Gastrocnemius medialis (tissue), 4 donors: ENCODE data around the gene BRCA2. TPM values are rescaled to one million over a fixed set of nuclear protein-coding genes. Genes with fewer than 3 reads are reported as not detected.

Experiments used
- ATAC-seq, 2 donors: fragments of 150-250 bp; one replicate each; pipeline ENCODE4 v1.9.1; 2016
- DNase-seq, 2 donors: peaks; one replicate each; pipeline ENCODE4 v3.0.0-alpha.2; 2019
- H3K27ac ChIP-seq, 4 donors: fragments of 200-600 bp; sonication (generic); 1 replicate in 1 of 4; 2 replicates in 3 of 4; pipeline ENCODE4 v1.5.1; 2016 to 2018; ENCODE audit warnings: mild to moderate bottlenecking in 2 of 4, moderate library complexity in 1 of 4
- H3K27me3 ChIP-seq, 3 donors: fragments of 200-600 bp; sonication (generic) in 2 of 3; 1 replicate in 1 of 3; 2 replicates in 2 of 3; pipeline versions ENCODE4 v1.5.1 to v1.6.0; 2016 to 2019; ENCODE audit warnings: mild to moderate bottlenecking in 1 of 3, moderate library complexity in 1 of 3
- H3K36me3 ChIP-seq, 2 donors: fragments of 200-600 bp; sonication (generic) in 1 of 2; one replicate each; pipeline ENCODE4 v1.5.1; 2017 to 2018
- H3K4me1 ChIP-seq, 2 donors: fragments of 200-600 bp; sonication (generic) in 1 of 2; one replicate each; pipeline ENCODE4 v1.5.1; 2016 to 2017; ENCODE audit warnings: mild to moderate bottlenecking in 2 of 2
- H3K4me3 ChIP-seq, 4 donors: fragments of 200-600 bp; sonication (generic) in 3 of 4; 1 replicate in 1 of 4; 2 replicates in 3 of 4; pipeline ENCODE4 v1.5.1; 2016 to 2019; ENCODE audit warnings: mild to moderate bottlenecking in 2 of 4
- H3K9me3 ChIP-seq, 3 donors: fragments of 200-600 bp; sonication (generic) in 2 of 3; 1 replicate in 1 of 3; 2 replicates in 2 of 3; pipeline ENCODE4 v1.5.1; 2016 to 2019
- POLR2A ChIP-seq, 2 donors: fragments of 450-650 bp; IDR thresholded peaks; one replicate each; pipeline ENCODE4 v1.6.1; 2017; ENCODE audit warnings: antibody characterized with exemption in 2 of 2, mild to moderate bottlenecking in 2 of 2, moderate library complexity in 2 of 2
- in situ Hi-C, 4 donors: fragments of 200-750 bp; cut with MboI; loops; one replicate each; pipeline versions ENCODE4 v1.15.0 to v1.8.0; 2017; ENCODE audit warnings: low sequenced_read_pairs in 4 of 4
- intact Hi-C: fragments of 100-400 bp; cut with DNase I; formaldehyde crosslinking; loops from one replicate; pipeline ENCODE4 v1.15.1; 2023; ENCODE audit warnings: low total_unique reads
- total RNA-seq, 4 donors: library from RNA; depleted of rRNA; stranded (reverse); fragments of >200 nt; gene quantifications; one replicate each; pipeline versions ENCODE4 v1.1.0 to v1.2.3, GENCODE V29; 2016
- TF ChIP-seq, protein P1 (sequence below), 5 experiments: fragments of 450-650 bp in 3 of 5; fragments of 200-600 bp in 2 of 5; sonication (generic) in 2 of 5; IDR thresholded peaks in 4 of 5; conservative IDR thresholded peaks in 1 of 5; 1 replicate in 4 of 5; 2 replicates in 1 of 5; pipeline ENCODE4 v1.5.1; 2016 to 2019; ENCODE audit warnings: antibody characterized with exemption in 5 of 5, mild to moderate bottlenecking in 3 of 5, moderate library complexity in 3 of 5

BRCA2 gene
- total RNA-seq, 4 donors from 2014 or later = 0.02 to 0.20 (median 0.12) TPM

DNA sequence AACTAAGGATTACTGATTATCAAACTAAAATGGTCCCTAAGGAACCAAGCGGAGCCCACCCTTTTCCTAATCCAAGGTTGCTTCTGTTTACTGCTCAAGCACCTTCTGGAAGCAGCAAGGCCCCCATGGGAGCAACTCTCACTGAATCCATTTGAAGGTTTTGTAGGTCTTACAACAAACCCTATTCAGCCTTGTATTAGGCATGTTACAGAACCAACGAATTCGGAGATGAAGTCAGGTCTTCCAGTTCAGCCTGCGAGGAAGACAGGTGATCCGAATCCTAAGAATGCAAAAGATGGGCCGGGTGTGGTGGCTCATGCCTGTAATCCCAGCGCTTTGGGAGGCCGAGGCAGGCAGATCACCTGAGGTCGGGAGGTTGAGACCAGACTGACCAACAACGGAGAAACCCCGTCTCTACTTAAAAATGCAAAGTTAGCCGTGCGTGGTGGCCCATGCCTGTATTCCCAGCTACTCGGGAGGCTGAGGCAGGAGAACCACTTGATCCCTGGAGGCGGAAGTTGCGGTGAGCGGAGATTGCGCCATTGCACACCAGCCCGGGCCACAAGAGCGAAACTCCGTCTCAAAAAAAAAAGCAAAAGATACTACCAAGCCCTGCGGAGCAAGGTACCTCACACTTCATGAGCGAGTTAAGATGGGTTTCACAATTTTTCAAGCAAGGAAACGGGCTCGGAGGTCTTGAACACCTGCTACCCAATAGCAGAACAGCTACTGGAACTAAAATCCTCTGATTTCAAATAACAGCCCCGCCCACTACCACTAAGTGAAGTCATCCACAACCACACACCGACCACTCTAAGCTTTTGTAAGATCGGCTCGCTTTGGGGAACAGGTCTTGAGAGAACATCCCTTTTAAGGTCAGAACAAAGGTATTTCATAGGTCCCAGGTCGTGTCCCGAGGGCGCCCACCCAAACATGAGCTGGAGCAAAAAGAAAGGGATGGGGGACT is 754 bp upstream of the BRCA2 start:
- peak; percentile 28 to 43 for ATAC-seq
- peak overlapping the region; percentile 84 to 92 (median 90) for H3K27ac ChIP-seq
- DNase-seq = peak; percentile 8 to 29
- H3K4me1 ChIP-seq = peaks cover 0 to 3% of the 10 kb centered on the region in 2 donors
- in situ Hi-C loops = loop anchor here in 1 of 4 donors (25.0 kb wide), 2 partner anchors 302 to 402 kb away; no protein-coding TSS in a partner anchor
- TF ChIP-seq, protein P1, sequence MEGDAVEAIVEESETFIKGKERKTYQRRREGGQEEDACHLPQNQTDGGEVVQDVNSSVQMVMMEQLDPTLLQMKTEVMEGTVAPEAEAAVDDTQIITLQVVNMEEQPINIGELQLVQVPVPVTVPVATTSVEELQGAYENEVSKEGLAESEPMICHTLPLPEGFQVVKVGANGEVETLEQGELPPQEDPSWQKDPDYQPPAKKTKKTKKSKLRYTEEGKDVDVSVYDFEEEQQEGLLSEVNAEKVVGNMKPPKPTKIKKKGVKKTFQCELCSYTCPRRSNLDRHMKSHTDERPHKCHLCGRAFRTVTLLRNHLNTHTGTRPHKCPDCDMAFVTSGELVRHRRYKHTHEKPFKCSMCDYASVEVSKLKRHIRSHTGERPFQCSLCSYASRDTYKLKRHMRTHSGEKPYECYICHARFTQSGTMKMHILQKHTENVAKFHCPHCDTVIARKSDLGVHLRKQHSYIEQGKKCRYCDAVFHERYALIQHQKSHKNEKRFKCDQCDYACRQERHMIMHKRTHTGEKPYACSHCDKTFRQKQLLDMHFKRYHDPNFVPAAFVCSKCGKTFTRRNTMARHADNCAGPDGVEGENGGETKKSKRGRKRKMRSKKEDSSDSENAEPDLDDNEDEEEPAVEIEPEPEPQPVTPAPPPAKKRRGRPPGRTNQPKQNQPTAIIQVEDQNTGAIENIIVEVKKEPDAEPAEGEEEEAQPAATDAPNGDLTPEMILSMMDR (IDR thresholded peaks at IDR 0.05 in 4 of 5, conservative IDR thresholded peaks at IDR 0.05 in 1 of 5) = no peak
- no peak for TF ChIP-seq POLR2A (IDR thresholded peaks at IDR 0.05)
- H3K4me3 ChIP-seq = peak overlapping the region; percentile 63 to 89 (median 76)
- intact Hi-C loops = loop anchor here (2.0 to 5.0 kb wide), 3 partner anchors 112 to 292 kb away; partner anchors contain the start of gene N4BP2L2
- H3K9me3 ChIP-seq = no peaks in the 10 kb centered on the region
- H3K27me3 ChIP-seq = no peaks in the 10 kb centered on the region
- H3K36me3 ChIP-seq = no peaks in the 10 kb centered on the region

DNA sequence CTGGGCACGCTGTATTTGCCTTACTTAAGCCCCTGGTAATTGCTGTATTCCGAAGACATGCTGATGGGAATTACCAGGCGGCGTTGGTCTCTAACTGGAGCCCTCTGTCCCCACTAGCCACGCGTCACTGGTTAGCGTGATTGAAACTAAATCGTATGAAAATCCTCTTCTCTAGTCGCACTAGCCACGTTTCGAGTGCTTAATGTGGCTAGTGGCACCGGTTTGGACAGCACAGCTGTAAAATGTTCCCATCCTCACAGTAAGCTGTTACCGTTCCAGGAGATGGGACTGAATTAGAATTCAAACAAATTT is 676 bp downstream of the BRCA2 start:
- Histone ChIP-seq H3K4me3 (peak overlapping the region; percentile 63 to 89 (median 76)), H3K27me3 (no peaks in the 10 kb centered on the region), H3K9me3 (no peaks in the 10 kb centered on the region), H3K27ac (peak overlapping the region in 3 of 4 donors; percentile 84 to 92 (median 92)), H3K36me3 (no peaks in the 10 kb centered on the region), H3K4me1 (peaks cover 0 to 3% of the 10 kb centered on the region in 2 donors)
- in situ Hi-C loops (loop anchor here in 1 of 4 donors (25.0 kb wide), 2 partner anchors 304 to 404 kb away; no protein-coding TSS in a partner anchor), intact Hi-C loops (loop anchor here (5.0 kb wide), 1 partner anchor 221 kb away; the partner anchor contains the start of gene N4BP2L2)
- TF ChIP-seq, protein P1 (IDR thresholded peaks at IDR 0.05 in 4 of 5, conservative IDR thresholded peaks at IDR 0.05 in 1 of 5) = no peak
- no peak for TF ChIP-seq POLR2A (IDR thresholded peaks at IDR 0.05)
- DNase-seq (no peak), ATAC-seq (no peak)

DNA sequence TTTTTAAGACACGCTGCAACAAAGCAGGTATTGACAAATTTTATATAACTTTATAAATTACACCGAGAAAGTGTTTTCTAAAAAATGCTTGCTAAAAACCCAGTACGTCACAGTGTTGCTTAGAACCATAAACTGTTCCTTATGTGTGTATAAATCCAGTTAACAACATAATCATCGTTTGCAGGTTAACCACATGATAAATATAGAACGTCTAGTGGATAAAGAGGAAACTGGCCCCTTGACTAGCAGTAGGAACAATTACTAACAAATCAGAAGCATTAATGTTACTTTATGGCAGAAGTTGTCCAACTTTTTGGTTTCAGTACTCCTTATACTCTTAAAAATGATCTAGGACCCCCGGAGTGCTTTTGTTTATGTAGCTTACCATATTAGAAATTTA is 1.2 kb downstream of the BRCA2 start:
- intact Hi-C loops = loop anchor here (5.0 kb wide), 1 partner anchor 221 kb away; the partner anchor contains the start of gene N4BP2L2
- H3K27ac ChIP-seq = no peak overlapping the region

DNA sequence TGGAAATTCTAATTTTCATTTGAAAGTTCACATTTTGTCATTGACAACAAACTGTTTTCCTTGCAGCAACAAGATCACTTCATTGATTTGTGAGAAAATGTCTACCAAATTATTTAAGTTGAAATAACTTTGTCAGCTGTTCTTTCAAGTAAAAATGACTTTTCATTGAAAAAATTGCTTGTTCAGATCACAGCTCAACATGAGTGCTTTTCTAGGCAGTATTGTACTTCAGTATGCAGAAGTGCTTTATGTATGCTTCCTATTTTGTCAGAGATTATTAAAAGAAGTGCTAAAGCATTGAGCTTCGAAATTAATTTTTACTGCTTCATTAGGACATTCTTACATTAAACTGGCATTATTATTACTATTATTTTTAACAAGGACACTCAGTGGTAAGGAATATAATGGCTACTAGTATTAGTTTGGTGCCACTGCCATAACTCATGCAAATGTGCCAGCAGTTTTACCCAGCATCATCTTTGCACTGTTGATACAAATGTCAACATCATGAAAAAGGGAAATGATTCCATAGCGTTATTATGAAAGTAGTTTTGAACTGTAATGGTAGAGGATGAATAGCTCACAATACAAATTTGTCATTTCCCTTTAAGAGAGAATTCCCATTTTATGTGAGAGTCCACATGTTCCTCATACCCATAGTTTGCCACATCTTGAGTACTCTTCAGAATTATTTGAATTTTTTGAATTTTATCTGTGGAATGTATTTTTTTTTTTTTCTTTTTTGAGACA is 2.6 kb downstream of the BRCA2 start:
- H3K4me3 ChIP-seq = no peak overlapping the region
- ATAC-seq = no peak
- no peaks in the 10 kb centered on the region for H3K36me3 ChIP-seq
- peaks cover 0 to 3% of the 10 kb centered on the region in 2 donors for H3K4me1 ChIP-seq
- H3K27ac ChIP-seq = no peak overlapping the region
- intact Hi-C loops (loop anchor here (5.0 kb wide), 1 partner anchor 219 kb away; the partner anchor contains the start of gene N4BP2L2), in situ Hi-C loops (loop anchor here in 1 of 4 donors (25.0 kb wide), 2 partner anchors 306 to 406 kb away; no protein-coding TSS in a partner anchor)
- DNase-seq = no peak
- no peaks in the 10 kb centered on the region for H3K9me3 ChIP-seq
- TF ChIP-seq POLR2A (IDR thresholded peaks at IDR 0.05) = no peak
- TF ChIP-seq, protein P1 (IDR thresholded peaks at IDR 0.05 in 4 of 5, conservative IDR thresholded peaks at IDR 0.05 in 1 of 5) = no peak
- H3K27me3 ChIP-seq = no peaks in the 10 kb centered on the region

More for the DNA sequence above, 1.2 kb downstream of the BRCA2 start:
- H3K4me3 ChIP-seq = peak overlapping the region in 1 of 4 donors; percentile 82
- H3K27me3 ChIP-seq = no peaks in the 10 kb centered on the region
- TF ChIP-seq, protein P1 (IDR thresholded peaks at IDR 0.05 in 4 of 5, conservative IDR thresholded peaks at IDR 0.05 in 1 of 5) = no peak
- TF ChIP-seq POLR2A (IDR thresholded peaks at IDR 0.05) = no peak
- DNase-seq = no peak
- no peak for ATAC-seq
- peaks cover 0 to 3% of the 10 kb centered on the region in 2 donors for H3K4me1 ChIP-seq
- H3K36me3 ChIP-seq = no peaks in the 10 kb centered on the region
- H3K9me3 ChIP-seq = no peaks in the 10 kb centered on the region
- in situ Hi-C loops = loop anchor here in 1 of 4 donors (25.0 kb wide), 2 partner anchors 304 to 404 kb away; no protein-coding TSS in a partner anchor
